Right lobe of liver (tissue), 6 donors: Measurements from ENCODE around the gene TTC9. TPM values are rescaled to one million over a fixed set of nuclear protein-coding genes. Genes with fewer than 3 reads are reported as not detected.
A peak's percentile ranks its signal among the peaks of the same experiment; 100 is the strongest.
"Not testable (repeated sequence)": the region's sequence is repeated elsewhere in the genome, so short reads cannot be mapped to it uniquely, and the experiment has no call there.

Experiments
- ATAC-seq, 4 donors: fragments of 200-7000 bp; cut with Tn5 transposase; one replicate each; pipeline ENCODE4 v1.9.1; 2020; ENCODE audit warnings: mild to moderate bottlenecking in 4 of 4, moderate library complexity in 4 of 4
- DNase-seq, 3 donors: peaks; one replicate each; pipeline ENCODE4 v3.0.0-alpha.2; 2020
- H3K27ac ChIP-seq, 3 donors: fragments of 200-600 bp; one replicate each; pipeline ENCODE4 v1.8.0; 2022
- H3K27me3 ChIP-seq, 2 donors: fragments of 200-600 bp; one replicate each; pipeline ENCODE4 v1.8.0; 2022
- H3K36me3 ChIP-seq, 4 donors: fragments of 200-600 bp; sonication (generic) in 1 of 4; one replicate each; pipeline versions ENCODE4 v1.5.1 to v1.8.0; 2017 to 2022; ENCODE audit warnings: control low read depth in 1 of 4
- H3K4me1 ChIP-seq, 4 donors: fragments of 200-600 bp; sonication (generic) in 1 of 4; one replicate each; pipeline versions ENCODE4 v1.5.1 to v1.8.0; 2017 to 2022; ENCODE audit warnings: control low read depth in 1 of 4
- H3K4me3 ChIP-seq, 3 donors: fragments of 200-600 bp; one replicate each; pipeline ENCODE4 v1.8.0; 2022
- H3K9me3 ChIP-seq, 4 donors: fragments of 200-600 bp; sonication (generic) in 1 of 4; one replicate each; pipeline versions ENCODE4 v1.5.1 to v1.8.0; 2017 to 2022; ENCODE audit warnings: control low read depth in 1 of 4
- CTCF ChIP-seq, 4 donors: fragments of 200-600 bp in 3 of 4; fragments of 450-650 bp in 1 of 4; IDR thresholded peaks; one replicate each; pipeline versions ENCODE4 v1.5.1 to v1.8.0; 2016 to 2022; ENCODE audit warnings: antibody characterized with exemption in 4 of 4, mild to moderate bottlenecking in 2 of 4
- POLR2A ChIP-seq: fragments of 450-650 bp; IDR thresholded peaks from one replicate; pipeline ENCODE4 v1.6.1; 2017; ENCODE audit warnings: antibody characterized with exemption, mild to moderate bottlenecking
- WGBS: methylation state at CpG from one replicate; pipeline ENCODE4 v1.1.6; 2018; ENCODE audit warnings: low coverage, low lambda C conversion rate; ENCODE audit not compliant: insufficient coverage; ENCODE audit errors: missing lambda C conversion rate; 5-methylcytosine and 5-hydroxymethylcytosine counted together
- intact Hi-C, 2 donors: fragments of 100-400 bp; cut with DNase I; formaldehyde crosslinking; loops; one replicate each; pipeline versions ENCODE4 v1.11.2 to v1.14.1; 2022
- total RNA-seq, 6 experiments: library from RNA; depleted of rRNA in 2 of 6; stranded (reverse); fragments of >200 nt in 2 of 6; fragmentation: NEBNext Ultra II Directional in 3 of 6; extraction: Animal tissue kit (Norgen Biotek cat#: 25700) in 3 of 6; gene quantifications; one replicate each; pipeline versions ENCODE4 v1.1.0 to v1.2.4, GENCODE V29; 2016 to 2023
- donor health status: DM: no; HTN: yes; CAD: no.
- donor health status: DM: no; HTN: no; CAD: no.
- donor health status: DM: no; HTN: no; CAD: no.
- donor health status: DM: no; HTN: yes; CAD: no.
- donor health status: DM: no; HTN: yes; CAD: no.

The TTC9 gene
- total RNA-seq, 6 experiments from 2014 or later: 0.15 to 5.5 (median 2.8) TPM

GRCh38 chr14:70702161-70702560 is 60.4 kb downstream of the TTC9 start:
- DNase-seq (no peak), ATAC-seq (peak; percentile 14 to 66 (median 28))
- no peaks in the 10 kb centered on the region for H3K9me3 ChIP-seq
- 58% methylated on average over 3 of the region's 3 CpGs for WGBS
- no peak overlapping the region for H3K27ac ChIP-seq
- no peaks in the 10 kb centered on the region for H3K27me3 ChIP-seq
- no peak overlapping the region for H3K4me3 ChIP-seq
- TF ChIP-seq CTCF (IDR thresholded peaks at IDR 0.05) (no peak), POLR2A (no peak)
- H3K36me3 ChIP-seq: no peaks in the 10 kb centered on the region
- intact Hi-C loops: loop anchor here in 1 of 2 donors (10.0 kb wide), 1 partner anchor 67 kb away; no protein-coding TSS in a partner anchor
- peaks cover 0 to 8% (median 0%) of the 10 kb centered on the region in 4 donors for H3K4me1 ChIP-seq

GRCh38 chr14:70703621-70704168 is 62.0 kb downstream of the TTC9 start:
- H3K27ac ChIP-seq, DNase-seq, H3K4me1 ChIP-seq, H3K27me3 ChIP-seq, H3K4me3 ChIP-seq, H3K9me3 ChIP-seq, H3K36me3 ChIP-seq: not testable (repeated sequence)
- peak in 3 of 4 donors; percentile 37 to 79 (median 50) for ATAC-seq
- 67% methylated on average over 1 of the region's 1 CpG for WGBS
- intact Hi-C loops: loop anchor here in 1 of 2 donors (10.0 kb wide), 1 partner anchor 69 kb away; no protein-coding TSS in a partner anchor

GRCh38 chr14:70704960-70705359 is 63.2 kb downstream of the TTC9 start:
- no peaks in the 10 kb centered on the region for H3K4me1 ChIP-seq
- H3K36me3 ChIP-seq: no peaks in the 10 kb centered on the region
- TF ChIP-seq POLR2A (no peak), CTCF (IDR thresholded peaks at IDR 0.05) (no peak)
- no peaks in the 10 kb centered on the region for H3K9me3 ChIP-seq
- no peaks in the 10 kb centered on the region for H3K27me3 ChIP-seq
- intact Hi-C loops: loop anchor here in 1 of 2 donors (10.0 kb wide), 1 partner anchor 70 kb away; no protein-coding TSS in a partner anchor
- DNase-seq (no peak), ATAC-seq (no peak)
- WGBS: 67% methylated on average over 1 of the region's 1 CpG
- no peak overlapping the region for H3K27ac ChIP-seq
- no peak overlapping the region for H3K4me3 ChIP-seq

- Histone ChIP-seq H3K27me3 (no peaks in the 10 kb centered on the region), H3K4me1 (no peaks in the 10 kb centered on the region), H3K27ac (no peak overlapping the region), H3K4me3 (no peak overlapping the region), H3K9me3 (no peaks in the 10 kb centered on the region), H3K36me3 (no peaks in the 10 kb centered on the region)
- intact Hi-C loops: loop anchor here in 1 of 2 donors (10.0 kb wide), 1 partner anchor 71 kb away; no protein-coding TSS in a partner anchor
- TF ChIP-seq CTCF (IDR thresholded peaks at IDR 0.05): no peak
- no peak for TF ChIP-seq POLR2A
- ATAC-seq: peak in 1 of 4 donors; percentile 36
- no peak for DNase-seq
These were observed 64.5 kb downstream of the TTC9 start for GRCh38 chr14:70706177-70706576.

GRCh38 chr14:70707138-70708038 is 65.7 kb downstream of the TTC9 start:
- Histone ChIP-seq H3K27ac (no peak overlapping the region), H3K4me3 (no peak overlapping the region), H3K9me3 (no peaks in the 10 kb centered on the region), H3K27me3 (no peaks in the 10 kb centered on the region), H3K36me3 (no peaks in the 10 kb centered on the region), H3K4me1 (no peaks in the 10 kb centered on the region)
- TF ChIP-seq CTCF (IDR thresholded peaks at IDR 0.05) (no peak), POLR2A (no peak)
- WGBS: 71% methylated on average over 6 of the region's 6 CpGs
- peak in 2 of 4 donors; percentile 38 to 90 for ATAC-seq
- intact Hi-C loops: loop anchor here in 1 of 2 donors (10.0 kb wide), 1 partner anchor 73 kb away; no protein-coding TSS in a partner anchor
- peak in 1 of 3 donors; percentile 55 for DNase-seq
